ENCODE results near the gene IL25. TPM values are rescaled to one million over a fixed set of nuclear protein-coding genes. Genes with fewer than 3 reads are reported as not detected.

The IL25 gene
- total and polyA plus RNA-seq, 2 experiments from 2014 or later, result not detected

- peaks cover 5% of the 10 kb centered on the region; the same call in 1 of the 2 replicates for H4K20me1 ChIP-seq (replicated peaks; ENCODE audit: insufficient read depth)
- Mint-ChIP-seq H3K4me3 (no peak overlapping the region), H3K27ac (no peak overlapping the region; the same call in 1 of the 2 replicates), H3K27me3 (ENCODE audit: insufficient read depth, low read depth, poor library complexity) (peaks cover 9% of the 10 kb centered on the region), H3K9me3 (no peaks in the 10 kb centered on the region; the same call in 1 of the 3 replicates), H3K36me3 (ENCODE audit: low read depth) (peaks cover 9% of the 10 kb centered on the region), H3K4me1 (peaks cover 20% of the 10 kb centered on the region)
- no peak overlapping the region for H3K4me3 ChIP-seq
- DNase-seq (ENCODE audit: low spot score), result no peak
- no peak for ATAC-seq
- H3K4me2 ChIP-seq, result no peak overlapping the region
- H3K4me1 ChIP-seq (ENCODE audit: insufficient read depth), result peaks cover 15% of the 10 kb centered on the region
- peaks cover 19% of the 10 kb centered on the region for H3K27me3 ChIP-seq (ENCODE audit: insufficient read depth)
- H3K36me3 ChIP-seq (ENCODE audit: insufficient read depth), result no peaks in the 10 kb centered on the region
- no peak for TF ChIP-seq CTCF (conservative IDR thresholded peaks at IDR 0.05; ENCODE audit: low read depth in 2 of 2)
- TF ChIP-seq EZH2phosphoT487 (IDR thresholded peaks at IDR 0.05; ENCODE audit: unreplicated experiment), result no peak
- TF ChIP-seq NANOG (IDR thresholded peaks at IDR 0.05; ENCODE audit: borderline replicate concordance), result no peak
- TF ChIP-seq ZNF331 (CRISPR knock-in tag; IDR thresholded peaks at IDR 0.05; ENCODE audit: low read depth), result no peak
- no peak for TF ChIP-seq STAT1 (IDR thresholded peaks at IDR 0.05; ENCODE audit: unreplicated experiment)
- TF ChIP-seq ETS1 (IDR thresholded peaks at IDR 0.05), result no peak
- no peak for TF ChIP-seq CREB1 (CRISPR knock-in tag; IDR thresholded peaks at IDR 0.05; ENCODE audit: low read depth)
- no peak for TF ChIP-seq POLR2AphosphoS5 (IDR thresholded peaks at IDR 0.05; ENCODE audit: low read depth)
- no peak for TF ChIP-seq REST (IDR thresholded peaks at IDR 0.05; ENCODE audit: unreplicated experiment)
- TF ChIP-seq ZNF114 (CRISPR knock-in tag; IDR thresholded peaks at IDR 0.05), result no peak
- no peak for TF ChIP-seq ZNF462 (CRISPR knock-in tag; IDR thresholded peaks at IDR 0.05)
- no peak for TF ChIP-seq JUNB (IDR thresholded peaks at IDR 0.05; ENCODE audit: unreplicated experiment)
- TF ChIP-seq EZH2 (IDR thresholded peaks at IDR 0.05; ENCODE audit: low read depth, unreplicated experiment), result no peak
- H2AFZ ChIP-seq, result no peak overlapping the region
- H3F3A ChIP-seq (replicated peaks; ENCODE audit: low read depth), result peaks cover 6% of the 10 kb centered on the region; the same call in 1 of the 2 replicates
- no peak overlapping the region for H3K27ac ChIP-seq (ENCODE audit: low read depth)
- no peaks in the 10 kb centered on the region for H3K9me2 ChIP-seq (ENCODE audit: insufficient read depth)
- H3K79me2 ChIP-seq (replicated peaks; ENCODE audit: insufficient read depth), result no peaks in the 10 kb centered on the region
Measured at GRCh38 chr14:23348297-23348655, 24.3 kb upstream of the IL25 start.

Data from GM23338 (cell line).